Lung (tissue), 12 donors: Measurements from ENCODE around the gene GMPS. TPM values are rescaled to one million over a fixed set of nuclear protein-coding genes. Genes with fewer than 3 reads are reported as not detected.

ENCODE experiments used
- ATAC-seq: fragments of 200-7000 bp; cut with Tn5 transposase; one replicate; pipeline ENCODE4 v1.9.1; 2020; ENCODE audit warnings: moderate number of reproducible peaks; ENCODE audit not compliant: insufficient read depth, low FRiP score
- DNase-seq, 3 donors: peaks; one replicate each; pipeline ENCODE4 v3.0.0-alpha.2; 2013 to 2017
- H3K27ac ChIP-seq, 2 donors: one replicate each; pipeline ENCODE4 v1.5.1; 2013; ENCODE audit warnings: mild to moderate bottlenecking in 2 of 2, moderate library complexity in 2 of 2, control low read depth in 1 of 2, inconsistent platforms in 1 of 2, low read depth in 1 of 2, low read length in 1 of 2
- H3K27me3 ChIP-seq, 3 donors: one replicate each; pipeline ENCODE4 v1.5.1; 2013; ENCODE audit warnings: low read length in 2 of 3; ENCODE audit not compliant: control insufficient read depth in 3 of 3, insufficient read depth in 3 of 3
- H3K36me3 ChIP-seq, 4 donors: one replicate each; pipeline ENCODE4 v1.5.1; 2013; ENCODE audit warnings: low read length in 4 of 4, mild to moderate bottlenecking in 1 of 4, moderate library complexity in 1 of 4; ENCODE audit not compliant: control insufficient read depth in 4 of 4, insufficient read depth in 4 of 4
- H3K4me1 ChIP-seq, 5 donors: one replicate each; pipeline ENCODE4 v1.5.1; 2013; ENCODE audit warnings: low read length in 5 of 5, mild to moderate bottlenecking in 2 of 5, moderate library complexity in 1 of 5; ENCODE audit not compliant: control insufficient read depth in 5 of 5, insufficient read depth in 5 of 5
- H3K4me3 ChIP-seq: one replicate; pipeline ENCODE4 v1.5.1; 2013; ENCODE audit warnings: mild to moderate bottlenecking, control low read depth, moderate library complexity
- H3K9ac ChIP-seq, 2 donors: one replicate each; pipeline ENCODE4 v1.5.1; 2013; ENCODE audit warnings: low read length in 2 of 2, control low read depth in 1 of 2; ENCODE audit not compliant: insufficient read depth in 1 of 2
- H3K9me3 ChIP-seq, 4 donors: one replicate each; pipeline ENCODE4 v1.5.1; 2013; ENCODE audit warnings: low read length in 3 of 4, mild to moderate bottlenecking in 1 of 4, moderate library complexity in 1 of 4; ENCODE audit not compliant: control insufficient read depth in 4 of 4, insufficient read depth in 3 of 4
- CTCF ChIP-seq: IDR thresholded peaks from 2 replicates; pipeline ENCODE4 v1.5.1; 2012; ENCODE audit warnings: mild to moderate bottlenecking; ENCODE audit errors: control extremely low read depth, extremely low read depth
- WGBS, 2 donors: extraction: QIAGEN DNeasy Blood & Tissue Kit; methylation state at CpG; one replicate each; pipeline ENCODE4 v1.1.7; 2013; 5-methylcytosine and 5-hydroxymethylcytosine counted together
- polyA plus RNA-seq, 2 donors: library from polyadenylated mRNA; stranded (reverse); fragments of 200-250 nt; gene quantifications; one replicate each; pipeline ENCODE4 v1.2.1, GENCODE V29; 2013
- total RNA-seq, 2 donors: library from RNA; depleted of rRNA in 1 of 2; stranded (reverse); fragments of >200 nt in 1 of 2; gene quantifications; one replicate each; pipeline ENCODE4 v1.2.1, GENCODE V29; 2014 to 2021
- donor health status: control.
- donor health status: control.
- donor health status: Bipolar disorder and iron deficiency.
- donor health status: healthy.
- donor health status: DM: yes; HTN: yes; CAD: no.

Gene GMPS
- total and polyA plus RNA-seq, 4 donors, result 17.0 to 38.1 (median 22.0) TPM

- no peak for DNase-seq
- no peaks in the 10 kb centered on the region for H3K9me3 ChIP-seq
- H3K27ac ChIP-seq, result no peak overlapping the region
- H3K4me1 ChIP-seq, result peaks cover 0 to 5% (median 0%) of the 10 kb centered on the region in 5 donors
- H3K4me3 ChIP-seq, result no peak overlapping the region
- H3K36me3 ChIP-seq, result peaks cover 4 to 37% (median 18%) of the 10 kb centered on the region in 4 donors
- H3K9ac ChIP-seq, result no peak overlapping the region
- no peak for ATAC-seq
- TF ChIP-seq CTCF, result no peak
- H3K27me3 ChIP-seq, result no peaks in the 10 kb centered on the region
Observed at GRCh38 chr3:155908605-155909004, 38.2 kb downstream of the GMPS start.

DNA sequence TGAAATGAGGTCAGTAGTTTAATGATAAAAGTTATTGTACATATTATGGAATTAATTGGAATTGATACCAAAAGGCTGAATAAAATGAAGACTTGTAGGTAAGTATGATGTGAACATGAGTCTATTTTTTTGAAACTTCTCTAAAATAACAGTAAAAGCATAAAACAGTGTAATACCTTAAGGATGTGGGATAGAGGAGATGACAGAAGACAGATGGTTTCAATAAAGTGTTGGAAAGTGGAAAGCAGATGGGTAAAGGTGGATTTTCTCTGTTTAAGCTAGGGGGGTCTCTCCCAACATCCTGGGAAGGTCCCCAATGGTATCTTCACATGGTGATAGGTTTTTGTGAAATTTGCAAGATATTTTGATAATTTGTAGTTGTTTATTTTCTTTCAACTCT is 41.6 kb downstream of the GMPS start:
- Histone ChIP-seq H3K4me3 (no peak overlapping the region), H3K9me3 (no peaks in the 10 kb centered on the region), H3K9ac (no peak overlapping the region), H3K36me3 (peaks cover 11 to 32% (median 24%) of the 10 kb centered on the region in 4 donors), H3K27ac (no peak overlapping the region), H3K27me3 (no peaks in the 10 kb centered on the region), H3K4me1 (peaks cover 0 to 5% (median 0%) of the 10 kb centered on the region in 5 donors)
- TF ChIP-seq CTCF, result no peak
- DNase-seq, result no peak
- ATAC-seq, result no peak

GRCh38 chr3:155912579-155913190 is 42.2 kb downstream of the GMPS start:
- Histone ChIP-seq H3K4me3 (no peak overlapping the region), H3K27ac (no peak overlapping the region), H3K4me1 (peaks cover 0 to 5% (median 0%) of the 10 kb centered on the region in 5 donors), H3K27me3 (no peaks in the 10 kb centered on the region), H3K9me3 (no peaks in the 10 kb centered on the region), H3K9ac (no peak overlapping the region), H3K36me3 (peaks cover 14 to 36% (median 25%) of the 10 kb centered on the region in 4 donors)
- no peak for TF ChIP-seq CTCF
- no peak for DNase-seq
- ATAC-seq, result no peak
- 67 to 92% methylated on average over 1 of the region's 1 CpG for WGBS, 2 donors

- peak in 2 of 3 donors; percentile 73 to 77 for DNase-seq
- Histone ChIP-seq H3K27me3 (no peaks in the 10 kb centered on the region), H3K4me1 (peaks cover 0 to 2% (median 0%) of the 10 kb centered on the region in 5 donors), H3K9me3 (no peaks in the 10 kb centered on the region), H3K27ac (no peak overlapping the region), H3K9ac (no peak overlapping the region), H3K4me3 (no peak overlapping the region), H3K36me3 (peaks cover 12 to 40% (median 19%) of the 10 kb centered on the region in 4 donors)
- 98 to 100% methylated on average over 1 of the region's 1 CpG for WGBS, 2 donors
- ATAC-seq, result no peak
- no peak for TF ChIP-seq CTCF
Observed at GRCh38 chr3:155917781-155918180, 47.3 kb downstream of the GMPS start.
